ENCODE results near the gene PPP1R12A.
"Not testable (repeated sequence)": the region's sequence is repeated elsewhere in the genome, so short reads cannot be mapped to it uniquely, and the experiment has no call there.

Gene PPP1R12A

GRCh38 chr12:79891506-79892162 lies 43.3 kb downstream of the PPP1R12A start:
- DNase-seq, result no peak

GRCh38 chr12:79887890-79888289 lies 47.0 kb downstream of the PPP1R12A start:
- DNase-seq, result no peak

- peak; percentile 56 for DNase-seq
These were observed 47.9 kb downstream of the PPP1R12A start for GRCh38 chr12:79886917-79887519.

- no peak for DNase-seq
These were observed 48.9 kb downstream of the PPP1R12A start for GRCh38 chr12:79885911-79886490.

GRCh38 chr12:79884401-79885006 lies 50.4 kb downstream of the PPP1R12A start:
- no peak for DNase-seq

GRCh38 chr12:79883216-79883615 lies 51.7 kb downstream of the PPP1R12A start:
- DNase-seq, result peak; percentile 65

- no peak for DNase-seq
These were observed 53.5 kb downstream of the PPP1R12A start for GRCh38 chr12:79881351-79881750.

GRCh38 chr12:79878506-79878905 lies 56.4 kb downstream of the PPP1R12A start:
- not testable (repeated sequence) for DNase-seq

- no peak for DNase-seq
These were observed 57.7 kb downstream of the PPP1R12A start for GRCh38 chr12:79877246-79877645.

- no peak for DNase-seq
These were observed 60.2 kb downstream of the PPP1R12A start for GRCh38 chr12:79874665-79875064.

- DNase-seq, result no peak
These were observed 61.7 kb downstream of the PPP1R12A start for GRCh38 chr12:79873201-79873600.

- no peak for DNase-seq
These were observed 63.3 kb downstream of the PPP1R12A start for GRCh38 chr12:79871621-79872020.

GRCh38 chr12:79870916-79871315 lies 64.0 kb downstream of the PPP1R12A start:
- DNase-seq, result no peak

GRCh38 chr12:79859646-79860045 lies 75.3 kb downstream of the PPP1R12A start:
- DNase-seq, result no peak

- peak; percentile 54 for DNase-seq
These were observed 76.4 kb downstream of the PPP1R12A start for GRCh38 chr12:79858518-79858917.

- peak; percentile 18 for DNase-seq
These were observed 77.2 kb downstream of the PPP1R12A start for GRCh38 chr12:79857675-79858074.

- DNase-seq, result no peak
These were observed 84.1 kb downstream of the PPP1R12A start for GRCh38 chr12:79850610-79851299.

- no peak for DNase-seq
These were observed 86.6 kb downstream of the PPP1R12A start for GRCh38 chr12:79848339-79848738.

- no peak for DNase-seq
These were observed 87.5 kb downstream of the PPP1R12A start for GRCh38 chr12:79847417-79847816.

- peak; percentile 70 for DNase-seq
These were observed 90.2 kb downstream of the PPP1R12A start for GRCh38 chr12:79844693-79845092.

- DNase-seq, result no peak
These were observed 90.9 kb downstream of the PPP1R12A start for GRCh38 chr12:79843978-79844377.

GRCh38 chr12:79842630-79843029 lies 92.3 kb downstream of the PPP1R12A start:
- no peak for DNase-seq

GRCh38 chr12:79841878-79842265 lies 93.0 kb downstream of the PPP1R12A start:
- no peak for DNase-seq
